Upper lobe of left lung (tissue), 4 donors: Measurements from ENCODE around the gene TCHHL1.

Experiments used
- CTCF ChIP-seq, 6 experiments: fragments of 450-650 bp in 4 of 6; fragments of 200-600 bp in 2 of 6; sonication (generic) in 2 of 6; IDR thresholded peaks; one replicate each; pipeline ENCODE4 v1.5.1; 2016 to 2019; ENCODE audit warnings: antibody characterized with exemption in 6 of 6
- POLR2A ChIP-seq, 4 donors: fragments of 450-650 bp; IDR thresholded peaks; one replicate each; pipeline ENCODE4 v1.5.1; 2016 to 2017; ENCODE audit warnings: antibody characterized with exemption in 4 of 4, mild to moderate bottlenecking in 2 of 4

DNA sequence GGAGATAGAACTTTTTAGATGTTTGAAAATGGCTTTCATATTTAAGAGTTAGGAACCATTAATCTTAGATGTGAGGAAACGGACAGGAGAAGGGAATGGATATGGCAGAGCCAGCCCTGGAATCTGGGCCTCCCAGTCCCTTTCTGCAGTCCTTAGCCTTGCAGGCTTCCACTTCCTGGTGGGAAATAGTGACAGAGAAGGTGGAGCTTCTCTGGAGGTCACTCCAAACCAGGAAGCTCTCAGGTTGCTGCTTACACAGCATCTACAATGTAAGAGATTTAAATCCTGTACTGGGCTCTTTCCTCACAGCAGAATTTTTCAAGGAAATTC is 54.6 kb downstream of the TCHHL1 start:
- TF ChIP-seq CTCF (IDR thresholded peaks at IDR 0.05) (no peak), POLR2A (IDR thresholded peaks at IDR 0.05) (no peak)
